Activated T-helper 1 cell treated with anti-CD3 and anti-CD28 coated beads, Interleukin-2, amount 50 U/mL, for 16 hours (primary cell): ENCODE measurements around the gene ANKRD52.
"Not testable (repeated sequence)": the region's sequence is repeated elsewhere in the genome, so short reads cannot be mapped to it uniquely, and the experiment has no call there.

ENCODE experiments used
- DNase-seq, 2 donors: peaks; one replicate each; pipeline ENCODE4 v3.0.0-alpha.2; 2020; ENCODE audit warnings: low read depth in 1 of 2, low spot score in 1 of 2

Gene ANKRD52

GRCh38 chr12:56274299-56274698 lies 16.1 kb upstream of the ANKRD52 start:
- no peak for DNase-seq

GRCh38 chr12:56272468-56272867 lies 14.3 kb upstream of the ANKRD52 start:
- not testable (repeated sequence) for DNase-seq

GRCh38 chr12:56271031-56271430 lies 12.8 kb upstream of the ANKRD52 start:
- DNase-seq: no peak

- no peak for DNase-seq
Measured at GRCh38 chr12:56267443-56268071, 9.4 kb upstream of the ANKRD52 start.

GRCh38 chr12:56266693-56267442 lies 8.7 kb upstream of the ANKRD52 start, which contains the start of gene COQ10A:
TSS of gene COQ10A (plus strand) at chr12:56266942. CDS start at chr12:56267119, 177 bp downstream.
- DNase-seq: peak; percentile 79 to 80

GRCh38 chr12:56266068-56266692 lies 8.0 kb upstream of the ANKRD52 start:
- DNase-seq: not testable (repeated sequence)

- DNase-seq: not testable (repeated sequence)
Measured at GRCh38 chr12:56262955-56263354, 4.8 kb upstream of the ANKRD52 start.

- no peak for DNase-seq
Measured at GRCh38 chr12:56261503-56262232, 3.5 kb upstream of the ANKRD52 start.

GRCh38 chr12:56260921-56261320 lies 2.7 kb upstream of the ANKRD52 start:
- DNase-seq: no peak

GRCh38 chr12:56260380-56260779 lies 2.2 kb upstream of the ANKRD52 start:
- DNase-seq: no peak

GRCh38 chr12:56258820-56259183 lies 618 bp upstream of the ANKRD52 start:
- DNase-seq: no peak

GRCh38 chr12:56257491-56258067 lies 605 bp downstream of the ANKRD52 start:
- DNase-seq: no peak

GRCh38 chr12:56257071-56257470 lies 1.1 kb downstream of the ANKRD52 start:
- no peak for DNase-seq

GRCh38 chr12:56256326-56256960 lies 1.7 kb downstream of the ANKRD52 start:
- no peak for DNase-seq

- DNase-seq: no peak
Measured at GRCh38 chr12:56255671-56256070, 2.5 kb downstream of the ANKRD52 start.

- no peak for DNase-seq
Measured at GRCh38 chr12:56253091-56253490, 5.1 kb downstream of the ANKRD52 start.

- no peak for DNase-seq
Measured at GRCh38 chr12:56252649-56253048, 5.5 kb downstream of the ANKRD52 start.

GRCh38 chr12:56248711-56249110 lies 9.5 kb downstream of the ANKRD52 start:
- no peak for DNase-seq

GRCh38 chr12:56247923-56248322 lies 10.3 kb downstream of the ANKRD52 start:
- no peak for DNase-seq

- DNase-seq: no peak
Measured at GRCh38 chr12:56244494-56244893, 13.7 kb downstream of the ANKRD52 start.

GRCh38 chr12:56243731-56244181 lies 14.4 kb downstream of the ANKRD52 start:
- DNase-seq: no peak
